ENCODE measurements around the gene SLC27A5. TPM values are rescaled to one million over a fixed set of nuclear protein-coding genes. Genes with fewer than 3 reads are reported as not detected.

The SLC27A5 gene
- total RNA-seq, 4 donors from 2014 or later, result 10.6 to 22.4 (median 17.7) TPM

- intact Hi-C loops (cut with DNase I), result no loop called here
- WGBS, 2 donors, result 92 to 95% methylated on average over 8 of the region's 8 CpGs
- Histone ChIP-seq H3K27ac (no peak overlapping the region), H3K4me3 (replicated peaks in 1 of 3) (no peak overlapping the region), H3K9me3 (no peaks in the 10 kb centered on the region), H3K4me1 (peaks cover 10 to 11% of the 10 kb centered on the region in 2 donors), H3K27me3 (no peaks in the 10 kb centered on the region), H3K36me3 (no peaks in the 10 kb centered on the region)
- TF ChIP-seq CTCF (IDR thresholded peaks at IDR 0.05), result no peak
- no peak for TF ChIP-seq POLR2A (IDR thresholded peaks at IDR 0.05)
- no peak for DNase-seq
Measured at GRCh38 chr19:58536852-58537798, 25.3 kb upstream of the SLC27A5 start.

- WGBS, 2 donors, result 88 to 89% methylated on average over 3 of the region's 3 CpGs
- no peak for TF ChIP-seq CTCF (IDR thresholded peaks at IDR 0.05)
- TF ChIP-seq POLR2A (IDR thresholded peaks at IDR 0.05), result no peak
- Histone ChIP-seq H3K4me1 (peaks cover 10 to 11% of the 10 kb centered on the region in 2 donors), H3K27ac (no peak overlapping the region), H3K9me3 (no peaks in the 10 kb centered on the region), H3K36me3 (no peaks in the 10 kb centered on the region), H3K4me3 (replicated peaks in 1 of 3) (no peak overlapping the region), H3K27me3 (no peaks in the 10 kb centered on the region)
- no peak for DNase-seq
- intact Hi-C loops (cut with DNase I), result no loop called here
Measured at GRCh38 chr19:58535857-58536256, 24.1 kb upstream of the SLC27A5 start.

GRCh38 chr19:58531034-58531840, 19.4 kb upstream of the SLC27A5 start:
- intact Hi-C loops (cut with DNase I), result no loop called here
- TF ChIP-seq POLR2A (IDR thresholded peaks at IDR 0.05) (no peak), CTCF (IDR thresholded peaks at IDR 0.05) (no peak)
- Histone ChIP-seq H3K9me3 (no peaks in the 10 kb centered on the region), H3K4me1 (no peaks in the 10 kb centered on the region), H3K4me3 (replicated peaks in 1 of 3) (no peak overlapping the region), H3K27ac (no peak overlapping the region), H3K27me3 (no peaks in the 10 kb centered on the region), H3K36me3 (no peaks in the 10 kb centered on the region)
- 68 to 75% methylated on average over 10 of the region's 10 CpGs for WGBS, 2 donors
- no peak for DNase-seq

GRCh38 chr19:58529405-58529804, 17.6 kb upstream of the SLC27A5 start:
- Histone ChIP-seq H3K9me3 (no peaks in the 10 kb centered on the region), H3K36me3 (no peaks in the 10 kb centered on the region), H3K4me3 (replicated peaks in 1 of 3) (no peak overlapping the region), H3K27ac (no peak overlapping the region), H3K4me1 (no peaks in the 10 kb centered on the region), H3K27me3 (no peaks in the 10 kb centered on the region)
- intact Hi-C loops (cut with DNase I), result no loop called here
- TF ChIP-seq POLR2A (IDR thresholded peaks at IDR 0.05), result no peak
- TF ChIP-seq CTCF (IDR thresholded peaks at IDR 0.05), result no peak
- no peak for DNase-seq
- WGBS, 2 donors, result 78 to 83% methylated on average over 3 of the region's 3 CpGs
